SHP77 (cell line): Measurements from ENCODE around the gene SHC1.

Experiments
- DNase-seq, 2 experiments: peaks; one replicate each; lab custom pipeline; 2025; lab: John Stamatoyannopoulos, UW

Gene SHC1

GRCh38 chr1:154937988-154938386 lies 32.6 kb downstream of the SHC1 start:
- DNase-seq: no peak

GRCh38 chr1:154937085-154937987 lies 33.2 kb downstream of the SHC1 start:
- DNase-seq: peak; percentile 96 to 97

GRCh38 chr1:154936555-154937084 lies 33.9 kb downstream of the SHC1 start, which contains the start of gene PMVK:
PMVK (minus strand) TSS chr1:154936719; CDS start chr1:154936685, 34 bp downstream.
- DNase-seq: peak; percentile 97 to 98

- DNase-seq: no peak
These were observed 34.6 kb downstream of the SHC1 start for GRCh38 chr1:154935749-154936554.

- DNase-seq: no peak
These were observed 36.1 kb downstream of the SHC1 start for GRCh38 chr1:154934358-154934948.

GRCh38 chr1:154931940-154932487 lies 38.5 kb downstream of the SHC1 start:
- no peak for DNase-seq

GRCh38 chr1:154926201-154926600 lies 44.3 kb downstream of the SHC1 start:
- DNase-seq: no peak

GRCh38 chr1:154925335-154926170 lies 45.0 kb downstream of the SHC1 start:
- no peak for DNase-seq

- DNase-seq: no peak
These were observed 46.9 kb downstream of the SHC1 start for GRCh38 chr1:154923695-154924094.

GRCh38 chr1:154913273-154913672 lies 57.3 kb downstream of the SHC1 start:
- DNase-seq: no peak

GRCh38 chr1:154912755-154913154 lies 57.8 kb downstream of the SHC1 start:
- DNase-seq: no peak
